Ovary (tissue), 9 donors: ENCODE results near the gene NUMA1. TPM values are rescaled to one million over a fixed set of nuclear protein-coding genes. Genes with fewer than 3 reads are reported as not detected.

Experiments
- DNase-seq, 5 donors: peaks; one replicate each; pipeline ENCODE4 v3.0.0-alpha.2; 2019 to 2020
- H3K27ac ChIP-seq, 2 donors: fragments of 200-600 bp; one replicate each; pipeline versions ENCODE4 v1.5.1 to v1.8.0; 2019 to 2022
- H3K27me3 ChIP-seq: fragments of 200-600 bp; one replicate; pipeline ENCODE4 v1.8.0; 2022
- H3K36me3 ChIP-seq: fragments of 200-600 bp; sonication (generic); one replicate; pipeline ENCODE4 v1.5.1; 2019
- H3K4me1 ChIP-seq: one replicate; pipeline ENCODE4 v1.8.1; 2013; ENCODE audit warnings: mild to moderate bottlenecking, moderate library complexity; ENCODE audit not compliant: insufficient read depth
- H3K4me3 ChIP-seq: fragments of 200-600 bp; sonication (generic); one replicate; pipeline ENCODE4 v1.5.1; 2017
- H3K9me3 ChIP-seq, 2 donors: fragments of 200-600 bp in 1 of 2; sonication (generic) in 1 of 2; one replicate each; pipeline versions ENCODE4 v1.5.1 to v1.8.1; 2013 to 2019; ENCODE audit warnings: mild to moderate bottlenecking in 1 of 2, moderate library complexity in 1 of 2
- EP300 ChIP-seq: sonication (generic); formaldehyde crosslinking; IDR thresholded peaks from one replicate; pipeline ENCODE4 v1.6.1; 2017; ENCODE audit warnings: antibody characterized with exemption
- POLR2A ChIP-seq: fragments of 450-650 bp; IDR thresholded peaks from one replicate; pipeline ENCODE4 v1.6.1; 2017; ENCODE audit warnings: antibody characterized with exemption, mild to moderate bottlenecking, moderate library complexity
- WGBS, 3 donors: extraction: QIAGEN DNeasy Blood & Tissue Kit in 1 of 3; methylation state at CpG; one replicate each; pipeline versions ENCODE4 v1.1.5 to v1.1.7; 2013 to 2017; 5-methylcytosine and 5-hydroxymethylcytosine counted together
- intact Hi-C, 4 donors: fragments of 100-400 bp; cut with DNase I; formaldehyde crosslinking; loops; one replicate each; pipeline versions ENCODE4 v1.11.0 to v1.15.1; 2022 to 2023
- polyA plus RNA-seq, 2 donors: library from polyadenylated mRNA; stranded (reverse); fragments of 200-250 nt in 1 of 2; fragments of 350-450 nt in 1 of 2; fragmentation: Illumina TruSeq in 1 of 2; extraction: RNeasy Lipid Tissue Mini Kit (QIAGEN cat#74804) in 1 of 2; gene quantifications; one replicate each; pipeline ENCODE4 v1.2.3, GENCODE V29; 2013 to 2014
- total RNA-seq, 7 donors: library from RNA; depleted of rRNA in 2 of 7; stranded (reverse); fragments of >200 nt in 2 of 7; fragmentation: NEBNext Ultra II Directional in 3 of 7; extraction: Animal tissue kit (Norgen Biotek cat#: 25700) in 3 of 7; gene quantifications; one replicate each; pipeline versions ENCODE4 v1.1.0 to v1.2.4, GENCODE V29; 2016 to 2023
- TF ChIP-seq, protein P1 (sequence below), 3 donors: fragments of 450-650 bp in 2 of 3; fragments of 200-600 bp in 1 of 3; IDR thresholded peaks; one replicate each; pipeline versions ENCODE4 v1.5.1 to v1.8.0; 2016 to 2022; ENCODE audit warnings: antibody characterized with exemption in 3 of 3, mild to moderate bottlenecking in 1 of 3
- donor health status: DM: no; HTN: no; CAD: no; lungs with moderate emphysema.
- donor health status: DM: no; HTN: no; CAD: no.
- donor health status: Bipolar disorder and iron deficiency.
- donor health status: DM: yes; HTN: yes; CAD: no.
- donor health status: DM: no; HTN: no; CAD: no.
- donor health status: DM: yes; HTN: yes; CAD: no.

Gene NUMA1
- total and polyA plus RNA-seq, 9 donors, result 156 to 270 (median 235) TPM

DNA sequence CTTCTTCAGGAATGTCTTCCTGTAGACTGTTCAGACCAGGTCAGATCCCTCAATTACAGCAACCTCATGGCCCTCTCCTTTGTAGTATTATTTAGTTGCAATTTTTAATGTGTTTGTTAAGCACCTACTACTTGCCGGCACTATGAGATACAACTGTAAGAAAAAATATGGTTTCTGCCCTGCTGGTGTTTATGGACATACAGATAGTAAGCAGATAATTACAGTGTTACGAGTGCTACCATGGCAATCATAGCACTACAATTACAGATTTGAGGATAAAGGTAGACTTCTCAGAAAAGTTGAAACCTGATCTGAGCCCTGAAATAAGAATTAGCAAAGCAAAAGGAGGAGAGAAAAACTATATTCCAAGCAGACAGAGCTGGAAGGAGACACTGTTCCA lies 3.1 kb upstream of the NUMA1 start:
- Histone ChIP-seq H3K36me3 (no peaks in the 10 kb centered on the region), H3K4me3 (no peak overlapping the region), H3K27ac (no peak overlapping the region), H3K27me3 (no peaks in the 10 kb centered on the region), H3K9me3 (no peaks in the 10 kb centered on the region), H3K4me1 (no peaks in the 10 kb centered on the region)
- WGBS, 3 donors, result 77 to 87% (median 86%) methylated on average over 2 of the region's 2 CpGs
- intact Hi-C loops, result no loop called here
- TF ChIP-seq, protein P1, sequence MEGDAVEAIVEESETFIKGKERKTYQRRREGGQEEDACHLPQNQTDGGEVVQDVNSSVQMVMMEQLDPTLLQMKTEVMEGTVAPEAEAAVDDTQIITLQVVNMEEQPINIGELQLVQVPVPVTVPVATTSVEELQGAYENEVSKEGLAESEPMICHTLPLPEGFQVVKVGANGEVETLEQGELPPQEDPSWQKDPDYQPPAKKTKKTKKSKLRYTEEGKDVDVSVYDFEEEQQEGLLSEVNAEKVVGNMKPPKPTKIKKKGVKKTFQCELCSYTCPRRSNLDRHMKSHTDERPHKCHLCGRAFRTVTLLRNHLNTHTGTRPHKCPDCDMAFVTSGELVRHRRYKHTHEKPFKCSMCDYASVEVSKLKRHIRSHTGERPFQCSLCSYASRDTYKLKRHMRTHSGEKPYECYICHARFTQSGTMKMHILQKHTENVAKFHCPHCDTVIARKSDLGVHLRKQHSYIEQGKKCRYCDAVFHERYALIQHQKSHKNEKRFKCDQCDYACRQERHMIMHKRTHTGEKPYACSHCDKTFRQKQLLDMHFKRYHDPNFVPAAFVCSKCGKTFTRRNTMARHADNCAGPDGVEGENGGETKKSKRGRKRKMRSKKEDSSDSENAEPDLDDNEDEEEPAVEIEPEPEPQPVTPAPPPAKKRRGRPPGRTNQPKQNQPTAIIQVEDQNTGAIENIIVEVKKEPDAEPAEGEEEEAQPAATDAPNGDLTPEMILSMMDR (IDR thresholded peaks at IDR 0.05), result no peak
- TF ChIP-seq POLR2A (no peak), EP300 (no peak)
- no peak for DNase-seq

DNA sequence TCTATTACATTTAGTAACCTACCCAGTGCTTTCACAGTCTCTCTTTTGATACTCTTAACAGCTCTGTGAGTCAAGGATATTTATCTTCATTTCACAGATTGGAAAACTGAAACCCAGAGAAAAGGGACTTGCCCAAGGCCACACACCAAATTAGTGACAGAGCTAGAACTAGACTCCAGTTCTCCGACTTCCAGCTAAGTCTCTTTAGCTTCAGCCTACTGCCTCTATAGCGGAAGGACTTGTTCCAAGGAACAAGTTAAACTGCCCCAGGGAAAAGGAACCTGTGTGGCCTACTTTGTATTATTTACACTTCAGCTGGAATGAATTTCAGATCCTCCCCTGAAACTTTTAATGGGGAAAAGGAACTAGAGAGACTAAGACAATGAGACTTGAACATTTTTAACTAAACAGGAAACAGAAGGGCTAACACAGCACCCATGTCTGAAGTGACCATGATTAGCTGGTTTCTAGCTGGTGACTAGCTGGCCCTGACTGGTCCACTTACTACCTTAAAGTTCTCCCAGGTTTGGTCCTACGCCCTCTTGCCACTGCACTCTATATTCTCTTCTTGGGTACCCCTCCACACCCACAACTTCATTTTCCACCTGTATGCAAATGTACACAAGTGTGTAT lies 1.6 kb upstream of the NUMA1 start:
- Histone ChIP-seq H3K4me1 (no peaks in the 10 kb centered on the region), H3K27me3 (no peaks in the 10 kb centered on the region), H3K36me3 (no peaks in the 10 kb centered on the region), H3K4me3 (no peak overlapping the region), H3K27ac (no peak overlapping the region), H3K9me3 (no peaks in the 10 kb centered on the region)
- 93 to 97% (median 95%) methylated on average over 3 of the region's 3 CpGs for WGBS, 3 donors
- TF ChIP-seq, protein P1 (IDR thresholded peaks at IDR 0.05), result no peak
- TF ChIP-seq EP300, result no peak
- no peak for TF ChIP-seq POLR2A
- intact Hi-C loops, result loop anchor here in 1 of 4 donors (2.0 kb wide), 1 partner anchor 43 kb away; no protein-coding TSS in a partner anchor
- DNase-seq, result no peak

DNA sequence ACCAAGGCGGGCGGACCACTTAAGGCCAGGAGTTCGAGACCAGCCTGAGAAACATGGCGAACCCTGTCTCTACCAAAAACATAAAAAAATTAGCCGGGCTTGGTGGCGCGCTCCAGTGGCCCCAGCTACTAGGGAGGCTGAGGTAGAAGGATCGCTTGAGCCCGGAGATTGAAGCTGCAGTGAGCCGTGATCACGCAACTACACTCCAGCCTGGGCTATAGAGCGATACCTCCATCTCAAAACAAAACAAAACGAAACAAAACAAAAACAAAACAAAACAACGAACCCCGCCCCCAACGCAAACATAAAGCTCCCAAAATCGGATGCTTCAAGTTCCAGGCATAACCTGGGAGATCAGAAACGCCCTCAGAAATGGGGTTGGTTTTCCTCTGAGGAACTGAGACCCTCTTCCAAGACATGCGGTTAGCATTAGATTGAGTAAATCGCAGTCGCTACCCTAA lies 872 bp upstream of the NUMA1 start:
- no peaks in the 10 kb centered on the region for H3K36me3 ChIP-seq
- H3K27ac ChIP-seq, result peak overlapping the region; percentile 36 to 61
- no peaks in the 10 kb centered on the region for H3K9me3 ChIP-seq
- intact Hi-C loops, result loop anchor here in 1 of 4 donors (2.0 kb wide), 1 partner anchor 42 kb away; no protein-coding TSS in a partner anchor
- no peaks in the 10 kb centered on the region for H3K4me1 ChIP-seq
- H3K4me3 ChIP-seq, result peak overlapping the region; percentile 51
- no peaks in the 10 kb centered on the region for H3K27me3 ChIP-seq
- no peak for DNase-seq
- no peak for TF ChIP-seq EP300
- TF ChIP-seq, protein P1 (IDR thresholded peaks at IDR 0.05), result no peak
- TF ChIP-seq POLR2A, result no peak
- 49 to 66% (median 64%) methylated on average over 21 of the region's 21 CpGs for WGBS, 3 donors

DNA sequence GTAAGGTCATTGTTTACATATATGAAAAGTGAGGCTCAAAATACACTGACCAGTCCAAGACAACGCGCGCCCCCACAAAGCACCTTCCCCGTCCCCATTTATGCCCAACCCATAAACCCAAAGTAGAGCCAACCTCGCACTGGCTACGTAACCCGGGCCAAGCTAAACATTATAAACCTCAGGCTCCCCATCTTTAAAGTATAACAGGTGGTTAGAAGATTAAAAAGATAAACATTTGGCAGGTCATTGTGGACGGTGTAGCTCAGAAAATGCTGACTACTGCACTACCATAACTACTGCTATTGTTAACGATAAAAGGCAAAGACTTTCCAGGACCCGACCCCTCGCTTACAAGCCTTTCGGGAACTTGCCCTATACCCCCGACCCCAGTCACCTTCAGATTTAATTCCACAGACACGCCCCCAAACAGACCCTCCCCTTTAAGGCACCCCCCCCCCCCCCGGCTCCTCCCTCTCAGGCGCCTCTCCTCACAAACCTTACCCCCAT lies 470 bp downstream of the NUMA1 start:
- WGBS, 3 donors, result 2 to 6% (median 6%) methylated on average over 15 to 16 of the region's 16 CpGs
- TF ChIP-seq EP300 (no peak), POLR2A (no peak)
- TF ChIP-seq, protein P1 (IDR thresholded peaks at IDR 0.05), result no peak
- H3K9me3 ChIP-seq, result no peaks in the 10 kb centered on the region

More for the DNA sequence above, 470 bp downstream of the NUMA1 start:
- Histone ChIP-seq H3K27me3 (no peaks in the 10 kb centered on the region), H3K27ac (peak overlapping the region; percentile 32 to 89), H3K4me3 (peak overlapping the region; percentile 63), H3K4me1 (no peaks in the 10 kb centered on the region), H3K36me3 (no peaks in the 10 kb centered on the region)
- intact Hi-C loops, result loop anchor here in 2 of 4 donors (2.0 to 5.0 kb wide), 2 partner anchors 38 to 41 kb away; no protein-coding TSS in a partner anchor
- DNase-seq, result peak in 2 of 5 donors; percentile 47 to 49
